Mucosa of descending colon (tissue), 3 donors: ENCODE measurements around the gene INPP5A. TPM values are rescaled to one million over a fixed set of nuclear protein-coding genes. Genes with fewer than 3 reads are reported as not detected.

Source experiments
- ATAC-seq: fragments of 200-7000 bp; cut with Tn5 transposase; one replicate; pipeline ENCODE4 v1.9.1; 2020; ENCODE audit warnings: mild to moderate bottlenecking, moderate library complexity
- DNase-seq, 3 donors: peaks; one replicate each; pipeline ENCODE4 v3.0.0-alpha.2; 2020
- H3K36me3 ChIP-seq: fragments of 200-600 bp; one replicate; pipeline ENCODE4 v1.8.0; 2021; ENCODE audit warnings: low read depth, mild to moderate bottlenecking
- H3K4me1 ChIP-seq: fragments of 200-600 bp; one replicate; pipeline ENCODE4 v1.8.0; 2021; ENCODE audit warnings: low read depth, mild to moderate bottlenecking
- H3K4me3 ChIP-seq: fragments of 200-600 bp; one replicate; pipeline ENCODE4 v1.8.0; 2021; ENCODE audit warnings: mild to moderate bottlenecking
- H3K9me3 ChIP-seq: fragments of 200-600 bp; one replicate; pipeline ENCODE4 v1.8.0; 2021; ENCODE audit warnings: mild to moderate bottlenecking
- intact Hi-C, 2 donors: fragments of 100-400 bp; cut with DNase I in 1 of 2; cut with micrococcal nuclease in 1 of 2; formaldehyde crosslinking; loops; one replicate each; pipeline versions ENCODE4 v1.11.0 to v1.11.1; 2022; cut with DNase I, micrococcal nuclease
- total RNA-seq, 3 donors: library from RNA; stranded (reverse); fragmentation: NEBNext Ultra II Directional in 2 of 3; extraction: Animal tissue kit (Norgen Biotek cat#: 25700) in 2 of 3; gene quantifications; one replicate each; pipeline versions ENCODE4 v1.2.1 to v1.2.4, GENCODE V29; 2021 to 2023
- TF ChIP-seq, protein P1 (sequence below): fragments of 200-600 bp; IDR thresholded peaks from one replicate; pipeline ENCODE4 v1.8.0; 2022; ENCODE audit warnings: antibody characterized with exemption, mild to moderate bottlenecking
- donor health status: DM: no; HTN: no; CAD: no; lungs with moderate emphysema.
- donor health status: DM: no; HTN: no; CAD: no.
- donor health status: DM: no; HTN: yes; CAD: no.

The INPP5A gene
- total RNA-seq, 3 donors from 2014 or later, result 31.7 to 92.8 (median 32.0) TPM

DNA sequence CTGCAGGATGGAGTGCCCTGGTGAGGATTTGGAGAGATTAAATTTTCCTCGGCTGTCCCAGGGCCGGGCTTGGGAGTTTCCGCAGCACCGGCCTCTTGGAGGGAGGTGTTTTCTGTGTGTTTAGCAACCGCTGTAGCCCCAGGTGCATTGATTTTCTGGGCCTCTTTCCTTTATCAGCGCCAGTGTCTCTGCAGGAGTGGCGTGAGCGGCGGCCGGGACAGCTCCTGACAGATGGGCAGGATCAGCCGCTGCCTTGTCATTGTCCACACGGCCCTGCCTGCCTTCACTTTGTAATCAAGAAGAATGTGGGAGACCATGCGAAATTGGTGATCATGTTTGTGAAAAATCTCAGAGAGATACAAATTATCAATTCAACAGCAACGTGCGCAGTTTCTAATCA, 216.0 kb downstream of the INPP5A start:
- intact Hi-C loops, result no loop called here
- Histone ChIP-seq H3K4me1 (peaks cover 5% of the 10 kb centered on the region), H3K9me3 (no peaks in the 10 kb centered on the region), H3K36me3 (no peaks in the 10 kb centered on the region), H3K4me3 (no peak overlapping the region)
- no peak for ATAC-seq
- DNase-seq, result no peak
- TF ChIP-seq, protein P1, sequence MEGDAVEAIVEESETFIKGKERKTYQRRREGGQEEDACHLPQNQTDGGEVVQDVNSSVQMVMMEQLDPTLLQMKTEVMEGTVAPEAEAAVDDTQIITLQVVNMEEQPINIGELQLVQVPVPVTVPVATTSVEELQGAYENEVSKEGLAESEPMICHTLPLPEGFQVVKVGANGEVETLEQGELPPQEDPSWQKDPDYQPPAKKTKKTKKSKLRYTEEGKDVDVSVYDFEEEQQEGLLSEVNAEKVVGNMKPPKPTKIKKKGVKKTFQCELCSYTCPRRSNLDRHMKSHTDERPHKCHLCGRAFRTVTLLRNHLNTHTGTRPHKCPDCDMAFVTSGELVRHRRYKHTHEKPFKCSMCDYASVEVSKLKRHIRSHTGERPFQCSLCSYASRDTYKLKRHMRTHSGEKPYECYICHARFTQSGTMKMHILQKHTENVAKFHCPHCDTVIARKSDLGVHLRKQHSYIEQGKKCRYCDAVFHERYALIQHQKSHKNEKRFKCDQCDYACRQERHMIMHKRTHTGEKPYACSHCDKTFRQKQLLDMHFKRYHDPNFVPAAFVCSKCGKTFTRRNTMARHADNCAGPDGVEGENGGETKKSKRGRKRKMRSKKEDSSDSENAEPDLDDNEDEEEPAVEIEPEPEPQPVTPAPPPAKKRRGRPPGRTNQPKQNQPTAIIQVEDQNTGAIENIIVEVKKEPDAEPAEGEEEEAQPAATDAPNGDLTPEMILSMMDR, result no peak

DNA sequence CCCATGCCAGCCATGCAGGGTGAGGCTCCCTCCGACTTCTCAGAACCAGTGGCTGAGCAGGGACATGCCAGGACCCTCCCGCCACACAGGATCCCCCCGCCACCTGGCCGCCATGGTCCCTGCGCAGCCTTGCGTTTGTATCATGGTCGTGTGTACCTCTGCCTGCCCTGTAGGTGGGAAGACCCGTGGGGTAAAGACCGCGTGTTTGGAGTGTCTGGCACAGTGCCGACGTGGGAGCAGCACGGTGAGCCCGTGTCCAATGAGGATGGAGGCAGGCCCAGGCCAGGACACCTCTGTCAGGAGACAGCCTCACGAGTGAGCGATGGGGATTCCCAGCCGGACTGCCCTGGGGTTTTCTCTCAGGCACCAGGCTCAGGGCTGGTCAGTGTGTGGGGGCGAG, 216.5 kb downstream of the INPP5A start:
- intact Hi-C loops, result no loop called here
- H3K36me3 ChIP-seq, result no peaks in the 10 kb centered on the region
- ATAC-seq, result no peak

DNA sequence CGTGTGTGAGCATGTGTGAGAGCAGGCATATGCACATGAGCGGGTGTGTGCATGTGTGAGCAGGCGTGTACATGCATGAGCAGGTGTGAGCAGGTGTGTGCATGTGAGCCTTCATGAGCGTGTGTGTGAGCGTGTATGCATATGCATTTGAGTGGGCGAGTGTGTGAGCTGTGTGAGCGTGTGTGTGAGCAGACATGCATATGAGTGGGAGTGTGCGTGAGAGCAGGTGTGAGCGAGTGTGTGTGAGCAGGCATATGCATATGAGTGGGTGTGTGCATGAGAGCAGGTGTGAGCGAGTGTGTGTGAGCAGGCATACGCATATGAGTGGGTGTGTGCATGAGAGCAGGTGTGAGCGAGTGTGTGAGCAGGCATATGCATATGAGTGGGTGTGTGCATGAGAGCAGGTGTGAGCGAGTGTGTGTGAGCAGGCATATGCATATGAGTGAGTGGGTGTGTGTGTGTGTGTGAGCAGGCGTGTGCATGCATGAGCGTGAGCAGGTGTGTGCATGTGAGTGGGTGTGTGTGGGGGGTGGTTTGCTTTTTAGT, 217.7 kb downstream of the INPP5A start:
- ATAC-seq (no peak), DNase-seq (no peak)
- TF ChIP-seq, protein P1, result no peak
- intact Hi-C loops, result no loop called here
- H3K9me3 ChIP-seq, result no peaks in the 10 kb centered on the region
- no peak overlapping the region for H3K4me3 ChIP-seq
- H3K36me3 ChIP-seq, result no peaks in the 10 kb centered on the region
- H3K4me1 ChIP-seq, result peaks cover 9% of the 10 kb centered on the region

More for the DNA sequence above, 216.5 kb downstream of the INPP5A start:
- no peak for DNase-seq
- Histone ChIP-seq H3K4me3 (no peak overlapping the region), H3K4me1 (peaks cover 7% of the 10 kb centered on the region), H3K9me3 (no peaks in the 10 kb centered on the region)
- TF ChIP-seq, protein P1, result no peak

DNA sequence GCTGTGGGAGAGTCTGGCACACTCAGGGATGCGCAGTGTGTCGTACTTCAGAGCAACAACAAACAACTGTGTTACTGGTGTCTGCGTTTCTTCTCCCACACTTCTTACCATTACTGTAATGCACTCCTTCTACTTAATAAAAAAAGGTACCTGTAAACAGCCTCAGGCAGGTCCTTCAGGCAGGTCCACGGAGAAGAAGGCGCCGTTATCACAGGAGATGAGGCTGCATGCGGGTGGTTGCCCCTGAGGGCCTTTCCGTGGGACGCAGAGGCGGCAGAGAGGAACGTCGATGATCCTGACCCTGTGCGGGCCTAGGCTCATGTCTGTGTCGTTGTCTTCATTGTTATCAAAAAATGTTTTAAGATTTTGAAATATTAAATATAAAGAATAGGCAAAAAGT, 219.0 kb downstream of the INPP5A start:
- H3K36me3 ChIP-seq, result no peaks in the 10 kb centered on the region
- ATAC-seq (no peak), DNase-seq (no peak)
- no peak overlapping the region for H3K4me3 ChIP-seq
- H3K9me3 ChIP-seq, result no peaks in the 10 kb centered on the region
- peaks cover 9% of the 10 kb centered on the region for H3K4me1 ChIP-seq
- TF ChIP-seq, protein P1, result no peak
- intact Hi-C loops, result no loop called here

DNA sequence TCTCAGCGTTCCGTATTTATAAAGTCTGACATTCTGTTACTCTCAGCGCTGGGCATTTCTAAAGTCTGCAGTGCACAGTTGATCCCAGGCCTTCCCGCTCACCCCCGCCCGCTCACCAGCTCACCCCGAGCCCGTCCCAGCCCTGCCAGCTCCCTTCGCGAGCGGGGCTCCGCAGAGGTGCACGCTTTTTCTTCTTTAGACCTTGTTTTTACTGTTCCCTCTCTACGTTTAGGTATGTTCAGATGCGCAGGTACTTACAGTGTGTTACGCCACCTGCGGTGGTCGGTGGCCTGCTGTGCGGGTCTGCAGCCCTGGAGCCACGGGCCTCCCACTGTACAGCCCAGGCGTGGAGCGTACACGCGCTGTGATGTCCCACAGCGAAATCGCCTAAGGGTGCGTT, 219.6 kb downstream of the INPP5A start:
- DNase-seq, result no peak
- H3K4me3 ChIP-seq, result no peak overlapping the region
- ATAC-seq, result no peak
- TF ChIP-seq, protein P1, result no peak
- no peaks in the 10 kb centered on the region for H3K9me3 ChIP-seq
- H3K36me3 ChIP-seq, result no peaks in the 10 kb centered on the region
- H3K4me1 ChIP-seq, result peaks cover 9% of the 10 kb centered on the region
- intact Hi-C loops, result no loop called here

DNA sequence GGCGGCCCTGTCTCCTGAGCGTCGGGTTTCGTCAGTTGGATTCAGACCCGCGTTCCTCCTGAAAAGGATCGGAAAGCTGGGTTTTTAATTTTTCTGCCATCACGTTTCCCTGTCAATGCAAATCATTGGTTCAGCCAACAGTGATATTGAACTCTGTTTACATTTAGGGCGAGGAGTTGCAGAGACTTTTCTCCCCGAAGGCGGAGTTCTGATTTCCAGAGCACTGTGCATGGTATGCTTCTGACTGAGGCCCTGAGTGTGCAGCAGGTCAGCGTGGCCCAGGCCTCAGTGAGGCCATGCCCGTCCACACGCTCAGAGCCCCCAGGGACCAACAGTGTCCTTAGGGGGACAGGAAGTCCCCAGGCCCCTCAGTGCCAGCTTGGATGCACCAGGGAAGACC, 221.3 kb downstream of the INPP5A start:
- H3K4me1 ChIP-seq, result peaks cover 4% of the 10 kb centered on the region
- peak; percentile 60 for ATAC-seq
- no peaks in the 10 kb centered on the region for H3K9me3 ChIP-seq
- peak in 1 of 3 donors; percentile 26 for DNase-seq
- TF ChIP-seq, protein P1, result no peak
- no peak overlapping the region for H3K4me3 ChIP-seq
- no peaks in the 10 kb centered on the region for H3K36me3 ChIP-seq
- intact Hi-C loops, result no loop called here
